Neutrophil (primary cell): Measurements from ENCODE around the gene ANKRD27.

Source experiments
- H3K27ac ChIP-seq: fragments of 200-600 bp; sonication (generic); 2 replicates; pipeline ENCODE4 v1.5.1; 2016; ENCODE audit warnings: mild to moderate bottlenecking, moderate library complexity
- H3K27me3 ChIP-seq: fragments of 200-600 bp; sonication (generic); 2 replicates; pipeline ENCODE4 v1.6.0; 2016; ENCODE audit warnings: mild to moderate bottlenecking
- H3K36me3 ChIP-seq: fragments of 200-600 bp; sonication (generic); 2 replicates; pipeline ENCODE4 v1.5.1; 2017
- H3K4me1 ChIP-seq, 2 experiments: fragments of 200-600 bp in 1 of 2; sonication (generic) in 1 of 2; 1 replicate in 1 of 2; 2 replicates in 1 of 2; pipeline versions ENCODE4 v1.5.1 to v1.6.1; 2013 to 2016; ENCODE audit warnings: low read depth in 1 of 2, low read length in 1 of 2, mild to moderate bottlenecking in 1 of 2, moderate library complexity in 1 of 2; ENCODE audit not compliant: control insufficient read depth in 1 of 2, insufficient read depth in 1 of 2
- H3K4me3 ChIP-seq, 2 experiments: fragments of 200-600 bp in 1 of 2; sonication (generic) in 1 of 2; 1 replicate in 1 of 2; 2 replicates in 1 of 2; pipeline ENCODE4 v1.5.1; 2013 to 2016; ENCODE audit warnings: low read depth in 1 of 2, low read length in 1 of 2, mild to moderate bottlenecking in 1 of 2, moderate library complexity in 1 of 2
- H3K9me3 ChIP-seq: fragments of 200-600 bp; sonication (generic); 2 replicates; pipeline ENCODE4 v1.5.1; 2016
- TF ChIP-seq, protein P1 (sequence below): fragments of 200-600 bp; sonication (generic); IDR thresholded peaks from 2 replicates; pipeline ENCODE4 v1.5.1; 2016; ENCODE audit warnings: antibody characterized with exemption

Gene ANKRD27

DNA sequence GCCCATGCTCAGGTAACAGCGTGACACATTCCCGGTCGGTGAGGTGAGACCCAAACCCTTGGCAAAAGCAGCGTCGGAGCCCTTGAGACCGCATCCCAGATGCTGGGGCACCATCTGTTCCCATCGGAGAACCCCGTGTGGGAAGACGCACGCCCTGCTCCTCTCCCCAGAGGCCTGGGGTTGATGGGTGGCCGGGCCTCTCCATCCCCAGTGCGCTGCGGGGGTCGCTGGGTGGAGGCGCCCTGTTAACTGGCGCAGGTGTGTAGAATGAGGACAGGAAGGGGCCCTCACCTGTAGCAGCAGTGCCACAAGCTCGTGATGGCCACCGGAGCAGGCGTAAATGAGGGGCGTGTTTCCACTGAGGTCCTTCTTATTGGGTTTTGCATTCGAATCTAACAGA is 69.4 kb downstream of the ANKRD27 start:
- Histone ChIP-seq H3K4me1 (no peaks in the 10 kb centered on the region), H3K36me3 (peaks cover 78% of the 10 kb centered on the region), H3K9me3 (no peaks in the 10 kb centered on the region), H3K4me3 (no peak overlapping the region), H3K27ac (no peak overlapping the region), H3K27me3 (no peaks in the 10 kb centered on the region)
- TF ChIP-seq, protein P1, sequence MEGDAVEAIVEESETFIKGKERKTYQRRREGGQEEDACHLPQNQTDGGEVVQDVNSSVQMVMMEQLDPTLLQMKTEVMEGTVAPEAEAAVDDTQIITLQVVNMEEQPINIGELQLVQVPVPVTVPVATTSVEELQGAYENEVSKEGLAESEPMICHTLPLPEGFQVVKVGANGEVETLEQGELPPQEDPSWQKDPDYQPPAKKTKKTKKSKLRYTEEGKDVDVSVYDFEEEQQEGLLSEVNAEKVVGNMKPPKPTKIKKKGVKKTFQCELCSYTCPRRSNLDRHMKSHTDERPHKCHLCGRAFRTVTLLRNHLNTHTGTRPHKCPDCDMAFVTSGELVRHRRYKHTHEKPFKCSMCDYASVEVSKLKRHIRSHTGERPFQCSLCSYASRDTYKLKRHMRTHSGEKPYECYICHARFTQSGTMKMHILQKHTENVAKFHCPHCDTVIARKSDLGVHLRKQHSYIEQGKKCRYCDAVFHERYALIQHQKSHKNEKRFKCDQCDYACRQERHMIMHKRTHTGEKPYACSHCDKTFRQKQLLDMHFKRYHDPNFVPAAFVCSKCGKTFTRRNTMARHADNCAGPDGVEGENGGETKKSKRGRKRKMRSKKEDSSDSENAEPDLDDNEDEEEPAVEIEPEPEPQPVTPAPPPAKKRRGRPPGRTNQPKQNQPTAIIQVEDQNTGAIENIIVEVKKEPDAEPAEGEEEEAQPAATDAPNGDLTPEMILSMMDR = no peak

DNA sequence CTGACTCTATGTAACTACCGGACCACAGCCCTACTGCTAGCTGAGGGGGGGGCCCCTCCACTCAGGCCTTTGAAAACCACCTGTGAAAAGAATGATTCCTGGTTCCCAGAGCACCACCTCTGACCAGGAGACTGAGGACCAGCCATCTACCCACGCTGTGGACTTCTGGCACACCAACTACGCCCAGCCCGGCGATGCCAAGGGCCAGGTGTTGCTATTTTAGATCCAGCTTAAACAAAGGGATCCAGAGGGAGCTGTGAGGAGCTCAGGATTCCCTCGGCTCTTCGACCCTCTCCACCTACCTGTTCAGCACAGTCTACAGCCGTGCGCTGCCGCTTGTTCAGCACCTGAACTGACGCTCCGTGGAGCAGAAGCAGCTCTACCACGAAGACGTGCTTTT is 71.0 kb downstream of the ANKRD27 start:
- no peaks in the 10 kb centered on the region for H3K4me1 ChIP-seq
- no peak overlapping the region for H3K4me3 ChIP-seq
- TF ChIP-seq, protein P1 = no peak
- no peaks in the 10 kb centered on the region for H3K9me3 ChIP-seq
- no peak overlapping the region for H3K27ac ChIP-seq
- peaks cover 86% of the 10 kb centered on the region for H3K36me3 ChIP-seq
- no peaks in the 10 kb centered on the region for H3K27me3 ChIP-seq

DNA sequence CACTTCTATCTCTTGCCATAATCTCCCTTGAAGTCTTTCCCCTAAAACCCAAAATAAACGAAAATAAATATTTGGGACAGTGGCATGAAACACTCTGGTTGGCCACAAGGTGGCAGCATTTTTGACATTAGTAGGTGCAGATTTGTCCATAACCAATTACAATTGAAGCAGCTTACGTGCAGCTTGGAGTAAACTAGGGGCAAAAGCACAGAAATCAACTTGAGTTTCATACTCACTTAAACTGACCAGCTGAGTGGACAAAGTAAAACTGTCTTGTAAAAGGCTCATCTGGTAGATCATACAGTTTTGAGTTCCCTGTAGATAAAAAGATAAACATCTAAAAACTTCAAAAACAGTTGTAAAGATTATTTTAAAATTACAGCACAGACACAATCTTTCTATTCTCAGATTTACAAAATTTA is 75.2 kb downstream of the ANKRD27 start:
- TF ChIP-seq, protein P1 = peak; percentile 83
- peaks cover 96% of the 10 kb centered on the region for H3K36me3 ChIP-seq

DNA sequence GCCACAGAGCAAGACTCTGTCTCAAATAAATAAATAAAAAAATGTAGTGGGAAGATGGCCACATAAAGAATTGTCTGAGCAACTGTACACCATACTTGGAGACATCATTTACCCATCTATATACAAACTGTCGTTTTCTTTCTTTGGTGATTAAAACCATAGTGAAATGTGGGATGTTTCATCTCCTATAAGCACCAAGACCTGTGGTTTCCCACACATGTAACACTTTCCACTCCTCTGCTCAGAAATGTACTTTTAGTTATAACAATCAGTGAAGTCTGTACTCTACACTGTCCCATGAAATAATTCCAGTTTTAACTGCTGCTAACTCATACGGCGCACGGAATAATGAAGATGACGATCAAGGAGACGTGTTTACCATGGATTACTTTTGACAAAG is 75.7 kb downstream of the ANKRD27 start:
- Histone ChIP-seq H3K9me3 (no peaks in the 10 kb centered on the region), H3K36me3 (peaks cover 96% of the 10 kb centered on the region), H3K4me1 (no peaks in the 10 kb centered on the region), H3K27ac (no peak overlapping the region), H3K27me3 (no peaks in the 10 kb centered on the region), H3K4me3 (no peak overlapping the region)
- TF ChIP-seq, protein P1 = no peak

More for the DNA sequence above, 75.2 kb downstream of the ANKRD27 start:
- Histone ChIP-seq H3K27me3 (no peaks in the 10 kb centered on the region), H3K4me3 (no peak overlapping the region), H3K9me3 (no peaks in the 10 kb centered on the region), H3K27ac (no peak overlapping the region), H3K4me1 (no peaks in the 10 kb centered on the region)

DNA sequence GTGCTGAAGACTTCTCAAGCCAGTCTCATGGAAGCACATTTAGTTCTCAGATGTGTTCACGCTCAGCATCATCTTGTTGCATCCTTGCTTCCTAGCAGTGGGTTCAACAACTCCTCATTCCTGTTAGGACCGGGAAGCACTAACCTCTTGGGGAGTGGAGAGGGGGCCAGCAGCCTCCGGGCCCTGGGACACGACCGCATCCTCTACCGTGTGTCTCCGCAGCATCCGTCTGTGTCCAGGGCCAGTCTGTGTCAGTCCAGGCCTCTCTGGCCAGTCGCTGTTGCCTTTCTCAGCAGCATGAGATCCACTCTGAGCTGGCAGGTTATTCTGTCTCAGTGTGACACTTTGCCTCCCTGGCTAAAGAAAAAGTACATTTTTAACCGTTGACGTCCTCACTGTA is 77.0 kb downstream of the ANKRD27 start:
- Histone ChIP-seq H3K4me3 (no peak overlapping the region), H3K4me1 (no peaks in the 10 kb centered on the region), H3K36me3 (peaks cover 91% of the 10 kb centered on the region), H3K27ac (no peak overlapping the region), H3K9me3 (no peaks in the 10 kb centered on the region), H3K27me3 (no peaks in the 10 kb centered on the region)
- TF ChIP-seq, protein P1 = no peak

DNA sequence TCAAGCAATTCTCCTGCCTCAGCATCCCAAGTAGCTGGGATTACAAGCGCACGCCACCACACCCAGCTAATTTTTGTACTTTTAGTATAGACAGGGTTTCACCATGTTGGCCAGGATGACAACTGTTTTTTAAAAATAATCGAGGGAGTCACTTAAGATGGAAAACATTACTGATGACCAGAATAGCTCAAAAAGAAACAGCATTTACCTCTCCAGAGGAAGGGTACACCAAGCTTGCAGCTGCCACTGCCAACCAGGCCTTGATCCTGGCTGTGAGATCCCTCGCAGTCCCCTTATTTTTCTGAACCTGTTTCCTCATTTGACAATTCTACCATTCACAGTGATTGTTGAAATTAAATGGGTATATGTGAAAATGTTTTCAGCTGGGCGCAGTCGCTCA is 79.5 kb downstream of the ANKRD27 start:
- no peaks in the 10 kb centered on the region for H3K27me3 ChIP-seq
- H3K4me1 ChIP-seq = no peaks in the 10 kb centered on the region
- no peak overlapping the region for H3K27ac ChIP-seq
- H3K4me3 ChIP-seq = no peak overlapping the region
- H3K9me3 ChIP-seq = no peaks in the 10 kb centered on the region
- TF ChIP-seq, protein P1 = no peak
- peaks cover 67% of the 10 kb centered on the region for H3K36me3 ChIP-seq
